Prostate gland (tissue), 2 donors: ENCODE results near the gene RPP30. TPM values are rescaled to one million over a fixed set of nuclear protein-coding genes. Genes with fewer than 3 reads are reported as not detected.

Experiments
- DNase-seq: peaks from one replicate; pipeline ENCODE4 v3.0.0-alpha.2; 2019; ENCODE audit warnings: low spot score
- H3K27ac ChIP-seq, 2 donors: fragments of 200-600 bp; sonication (generic); 2 replicates each; pipeline ENCODE4 v1.5.1; 2017 to 2019
- H3K27me3 ChIP-seq: fragments of 200-600 bp; sonication (generic); replicated peaks from 2 replicates; pipeline ENCODE4 v1.5.1; 2019; ENCODE audit not compliant: insufficient read depth
- H3K36me3 ChIP-seq, 2 donors: fragments of 200-600 bp; sonication (generic); 1 replicate in 1 of 2; 2 replicates in 1 of 2; pipeline versions ENCODE4 v1.5.1 to v1.8.1; 2017 to 2019
- H3K4me1 ChIP-seq: fragments of 200-600 bp; sonication (generic); replicated peaks from 2 replicates; pipeline ENCODE4 v1.5.1; 2019
- H3K4me3 ChIP-seq, 2 donors: fragments of 200-600 bp; sonication (generic); 2 replicates each; pipeline ENCODE4 v1.5.1; 2017 to 2019
- H3K9me3 ChIP-seq: fragments of 200-600 bp; sonication (generic); 2 replicates; pipeline ENCODE4 v1.5.1; 2017
- CTCF ChIP-seq, 4 experiments: fragments of 200-600 bp in 2 of 4; fragments of 450-650 bp in 2 of 4; sonication (generic) in 2 of 4; IDR thresholded peaks; 1 replicate in 3 of 4; 2 replicates in 1 of 4; pipeline ENCODE4 v1.5.1; 2016 to 2019; ENCODE audit warnings: antibody characterized with exemption in 4 of 4, mild to moderate bottlenecking in 2 of 4, moderate library complexity in 2 of 4
- POLR2A ChIP-seq: fragments of 450-650 bp; IDR thresholded peaks from one replicate; pipeline ENCODE4 v1.6.1; 2016; ENCODE audit warnings: antibody characterized with exemption, mild to moderate bottlenecking
- POLR2AphosphoS5 ChIP-seq: sonication (generic); formaldehyde crosslinking; IDR thresholded peaks from one replicate; pipeline ENCODE4 v1.6.1; 2017; ENCODE audit warnings: antibody characterized with exemption
- WGBS: methylation state at CpG from one replicate; pipeline ENCODE4 v1.1.5; 2018; 5-methylcytosine and 5-hydroxymethylcytosine counted together
- intact Hi-C: fragments of 100-400 bp; cut with DNase I; formaldehyde crosslinking; loops from one replicate; pipeline ENCODE4 v1.14.2; 2022
- total RNA-seq, 2 donors: library from RNA; depleted of rRNA; stranded (reverse); fragments of >200 nt; gene quantifications; one replicate each; pipeline ENCODE4 v1.1.0, GENCODE V29; 2016

Gene RPP30
- total RNA-seq, 2 donors from 2014 or later = 37.1 to 43.6 TPM

GRCh38 chr10:90925079-90926029 lies 53.6 kb downstream of the RPP30 start:
- Histone ChIP-seq H3K27ac (peak overlapping the region in 1 of 2 donors; percentile 28), H3K4me3 (no peak overlapping the region), H3K27me3 (peaks cover 3% of the 10 kb centered on the region), H3K4me1 (no peaks in the 10 kb centered on the region), H3K36me3 (no peaks in the 10 kb centered on the region), H3K9me3 (no peaks in the 10 kb centered on the region)
- DNase-seq = no peak
- no peak for TF ChIP-seq POLR2AphosphoS5
- no peak for TF ChIP-seq CTCF (IDR thresholded peaks at IDR 0.05)
- TF ChIP-seq POLR2A = no peak
- 87% methylated on average over 5 of the region's 5 CpGs for WGBS
- intact Hi-C loops = no loop called here

GRCh38 chr10:90927293-90927692 lies 55.5 kb downstream of the RPP30 start:
- H3K9me3 ChIP-seq = no peaks in the 10 kb centered on the region

GRCh38 chr10:90929179-90929578 lies 57.4 kb downstream of the RPP30 start:
- Histone ChIP-seq H3K4me1 (no peaks in the 10 kb centered on the region), H3K27ac (no peak overlapping the region), H3K27me3 (no peaks in the 10 kb centered on the region), H3K9me3 (no peaks in the 10 kb centered on the region), H3K4me3 (no peak overlapping the region), H3K36me3 (no peaks in the 10 kb centered on the region)
- no peak for DNase-seq
- TF ChIP-seq CTCF (IDR thresholded peaks at IDR 0.05) (no peak), POLR2A (no peak), POLR2AphosphoS5 (no peak)
- intact Hi-C loops = no loop called here
- 71% methylated on average over 5 of the region's 5 CpGs for WGBS

More at GRCh38 chr10:90927293-90927692, 55.5 kb downstream of the RPP30 start:
- intact Hi-C loops = no loop called here
- Histone ChIP-seq H3K4me3 (no peak overlapping the region), H3K27me3 (no peaks in the 10 kb centered on the region), H3K36me3 (no peaks in the 10 kb centered on the region), H3K4me1 (no peaks in the 10 kb centered on the region), H3K27ac (no peak overlapping the region)
- 89% methylated on average over 2 of the region's 2 CpGs for WGBS
- TF ChIP-seq POLR2A = no peak
- TF ChIP-seq POLR2AphosphoS5 = no peak
- TF ChIP-seq CTCF (IDR thresholded peaks at IDR 0.05) = no peak
- no peak for DNase-seq

GRCh38 chr10:90930070-90930837 lies 58.5 kb downstream of the RPP30 start:
- intact Hi-C loops = loop anchor here (5.0 kb wide), 1 partner anchor 37 kb away; no protein-coding TSS in a partner anchor
- 15% methylated on average over 5 of the region's 5 CpGs for WGBS
- no peaks in the 10 kb centered on the region for H3K27me3 ChIP-seq
- no peaks in the 10 kb centered on the region for H3K36me3 ChIP-seq
- TF ChIP-seq POLR2A = no peak
- TF ChIP-seq POLR2AphosphoS5 = peak; percentile 78
- no peak for TF ChIP-seq CTCF (IDR thresholded peaks at IDR 0.05)
- H3K4me3 ChIP-seq = no peak overlapping the region
- H3K27ac ChIP-seq = peak overlapping the region; percentile 20 to 56
- no peaks in the 10 kb centered on the region for H3K9me3 ChIP-seq
- DNase-seq = peak; percentile 61
- H3K4me1 ChIP-seq = no peaks in the 10 kb centered on the region
